Measurements from ENCODE around the gene F7.
A peak's percentile ranks its signal among the peaks of the same experiment; 100 is the strongest.

F7 gene

DNA sequence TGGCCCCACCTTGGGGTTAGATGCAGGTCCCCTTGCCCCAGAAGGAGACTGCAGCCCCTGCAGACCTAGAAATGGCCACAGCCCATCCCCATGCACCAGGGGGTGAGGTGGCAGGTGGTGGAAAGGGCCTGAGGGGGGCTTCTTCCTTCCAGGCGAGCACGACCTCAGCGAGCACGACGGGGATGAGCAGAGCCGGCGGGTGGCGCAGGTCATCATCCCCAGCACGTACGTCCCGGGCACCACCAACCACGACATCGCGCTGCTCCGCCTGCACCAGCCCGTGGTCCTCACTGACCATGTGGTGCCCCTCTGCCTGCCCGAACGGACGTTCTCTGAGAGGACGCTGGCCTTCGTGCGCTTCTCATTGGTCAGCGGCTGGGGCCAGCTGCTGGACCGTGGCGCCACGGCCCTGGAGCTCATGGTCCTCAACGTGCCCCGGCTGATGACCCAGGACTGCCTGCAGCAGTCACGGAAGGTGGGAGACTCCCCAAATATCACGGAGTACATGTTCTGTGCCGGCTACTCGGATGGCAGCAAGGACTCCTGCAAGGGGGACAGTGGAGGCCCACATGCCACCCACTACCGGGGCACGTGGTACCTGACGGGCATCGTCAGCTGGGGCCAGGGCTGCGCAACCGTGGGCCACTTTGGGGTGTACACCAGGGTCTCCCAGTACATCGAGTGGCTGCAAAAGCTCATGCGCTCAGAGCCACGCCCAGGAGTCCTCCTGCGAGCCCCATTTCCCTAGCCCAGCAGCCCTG, 12.8 kb downstream of the F7 start:
- TF ChIP-seq POLR2A (IDR thresholded peaks at IDR 0.05; ENCODE audit: low read depth, low read length), result no peak
- FAIRE-seq (no peak), DNase-seq (ENCODE audit: insufficient read length, low spot score) (no peak)

DNA sequence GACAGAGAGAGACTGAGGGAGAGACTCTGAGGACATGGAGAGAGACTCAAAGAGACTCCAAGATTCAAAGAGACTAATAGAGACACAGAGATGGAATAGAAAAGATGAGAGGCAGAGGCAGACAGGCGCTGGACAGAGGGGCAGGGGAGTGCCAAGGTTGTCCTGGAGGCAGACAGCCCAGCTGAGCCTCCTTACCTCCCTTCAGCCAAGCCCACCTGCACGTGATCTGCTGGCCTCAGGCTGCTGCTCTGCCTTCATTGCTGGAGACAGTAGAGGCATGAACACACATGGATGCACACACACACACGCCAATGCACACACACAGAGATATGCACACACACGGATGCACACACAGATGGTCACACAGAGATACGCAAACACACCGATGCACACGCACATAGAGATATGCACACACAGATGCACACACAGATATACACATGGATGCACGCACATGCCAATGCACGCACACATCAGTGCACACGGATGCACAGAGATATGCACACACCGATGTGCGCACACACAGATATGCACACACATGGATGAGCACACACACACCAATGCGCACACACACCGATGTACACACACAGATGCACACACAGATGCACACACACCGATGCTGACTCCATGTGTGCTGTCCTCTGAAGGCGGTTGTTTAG, 13.7 kb downstream of the F7 start:
- DNase-seq (ENCODE audit: insufficient read length, low spot score) (no peak), FAIRE-seq (no peak)
- TF ChIP-seq POLR2A (IDR thresholded peaks at IDR 0.05; ENCODE audit: low read depth, low read length), result no peak

DNA sequence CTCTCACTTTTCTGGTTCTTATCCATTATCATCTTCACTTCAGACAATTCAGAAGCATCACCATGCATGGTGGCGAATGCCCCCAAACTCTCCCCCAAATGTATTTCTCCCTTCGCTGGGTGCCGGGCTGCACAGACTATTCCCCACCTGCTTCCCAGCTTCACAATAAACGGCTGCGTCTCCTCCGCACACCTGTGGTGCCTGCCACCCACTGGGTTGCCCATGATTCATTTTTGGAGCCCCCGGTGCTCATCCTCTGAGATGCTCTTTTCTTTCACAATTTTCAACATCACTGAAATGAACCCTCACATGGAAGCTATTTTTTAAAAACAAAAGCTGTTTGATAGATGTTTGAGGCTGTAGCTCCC, 14.2 kb downstream of the F7 start:
- FAIRE-seq, result no peak
- no peak for DNase-seq (ENCODE audit: insufficient read length, low spot score)
- no peak for TF ChIP-seq POLR2A (IDR thresholded peaks at IDR 0.05; ENCODE audit: low read depth, low read length)

DNA sequence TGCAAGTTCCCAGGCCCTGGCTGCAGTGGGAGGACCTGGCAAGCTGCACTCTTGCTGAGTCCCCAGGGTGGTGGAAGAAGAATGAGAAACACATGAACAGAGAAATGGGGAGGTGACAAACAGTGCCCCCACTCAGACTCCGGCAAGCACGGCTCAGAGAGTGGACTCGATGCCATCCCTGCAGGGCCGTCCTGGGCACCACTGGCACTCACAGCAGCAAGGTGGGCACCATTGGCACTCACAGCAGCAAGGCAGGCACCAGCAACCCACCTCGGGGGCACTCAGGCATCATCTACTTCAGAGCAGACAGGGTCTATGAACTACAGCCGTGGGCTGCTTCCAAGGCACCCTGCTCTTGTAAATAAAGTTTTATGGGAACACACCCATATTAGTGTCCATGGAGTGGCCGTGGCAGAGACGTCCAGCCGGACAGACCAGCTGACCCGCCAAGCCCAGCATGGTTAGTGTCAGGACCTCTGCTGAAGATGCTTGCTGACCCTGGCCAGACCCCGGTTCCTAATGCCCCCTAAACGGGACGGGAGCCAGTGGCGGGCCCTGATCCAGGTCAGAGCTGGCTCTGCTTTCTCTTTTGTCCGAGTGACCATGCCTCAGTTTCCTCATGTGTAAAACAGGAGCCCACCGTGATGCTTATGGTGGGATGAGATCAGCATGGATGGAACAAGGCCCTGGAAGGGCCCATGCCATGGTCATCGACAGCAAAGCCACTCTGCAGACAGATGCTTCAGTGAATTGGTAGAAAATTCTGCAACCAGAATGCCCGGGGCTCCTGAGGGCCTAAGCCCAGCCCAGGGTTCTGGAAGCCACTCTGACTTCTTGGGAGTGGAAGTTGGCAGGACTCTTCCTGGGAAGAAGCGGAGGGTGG, 14.9 kb downstream of the F7 start:
- DNase-seq (ENCODE audit: insufficient read length, low spot score) (no peak), FAIRE-seq (no peak)
- TF ChIP-seq POLR2A (IDR thresholded peaks at IDR 0.05; ENCODE audit: low read depth, low read length), result no peak

DNA sequence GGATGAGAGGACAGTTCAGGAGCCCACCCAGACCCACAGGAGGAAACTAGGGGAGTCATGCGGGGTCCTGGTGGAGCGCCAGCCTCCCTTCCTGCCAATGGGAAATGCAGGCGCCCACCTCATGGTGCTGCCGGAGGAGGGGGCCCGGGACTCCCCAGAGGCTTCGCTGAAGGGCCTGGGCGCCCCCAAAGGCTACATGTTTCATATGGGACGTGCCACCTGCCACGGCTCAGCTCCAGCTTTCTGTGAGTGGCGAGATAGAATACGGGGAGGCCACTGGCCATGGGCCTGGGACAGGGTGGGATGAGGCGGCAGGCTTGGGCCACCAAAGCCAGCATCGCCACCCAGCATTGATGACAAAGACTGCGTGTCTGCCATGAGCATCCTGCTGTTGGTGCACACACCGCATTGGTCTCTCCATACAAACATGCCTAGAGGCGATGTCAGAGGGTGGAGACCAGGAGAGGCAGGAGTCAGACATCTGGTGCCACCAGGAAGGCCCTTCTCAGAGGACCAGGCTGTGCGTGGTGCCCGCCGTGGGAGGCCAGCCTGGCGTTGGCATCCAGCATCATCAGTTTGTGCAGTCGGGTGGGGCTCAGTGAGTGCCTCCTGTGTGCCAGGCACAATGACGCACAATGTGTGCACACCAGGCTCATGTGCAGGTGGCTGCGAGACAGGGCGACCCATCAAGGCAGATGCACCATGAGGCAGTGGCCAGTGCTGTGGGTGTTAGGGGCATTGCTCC, 15.8 kb downstream of the F7 start:
- DNase-seq (ENCODE audit: insufficient read length, low spot score) (no peak), FAIRE-seq (no peak)
- no peak for TF ChIP-seq POLR2A (IDR thresholded peaks at IDR 0.05; ENCODE audit: low read depth, low read length)

DNA sequence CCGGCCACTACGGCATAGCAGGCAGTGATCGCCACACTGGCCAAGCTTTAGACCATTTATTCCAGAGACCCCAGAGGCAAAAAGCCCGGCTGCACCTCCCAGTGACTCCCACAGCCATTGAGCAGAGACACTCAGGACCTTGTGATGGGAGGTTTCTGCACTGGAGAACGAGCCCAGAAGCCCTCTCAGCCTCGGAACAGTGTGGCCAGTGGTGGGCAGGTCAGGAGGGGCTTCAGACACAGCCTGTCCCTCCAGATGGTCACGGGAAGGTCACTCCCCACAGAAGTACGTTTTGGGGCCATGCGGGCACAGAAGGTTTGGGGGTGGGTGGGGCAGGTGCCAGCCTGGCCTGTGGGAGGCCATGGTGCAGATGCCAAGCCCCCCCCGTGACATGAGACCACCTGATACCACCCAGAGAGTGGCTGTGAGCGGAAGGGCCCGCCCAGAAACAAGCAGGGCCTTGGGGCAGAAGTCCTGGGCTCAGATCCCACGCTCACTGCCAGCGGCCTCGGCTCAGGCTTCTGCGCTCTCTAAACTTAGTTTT, 16.4 kb downstream of the F7 start:
- TF ChIP-seq POLR2A (IDR thresholded peaks at IDR 0.05; ENCODE audit: low read depth, low read length), result no peak
- DNase-seq (ENCODE audit: insufficient read length, low spot score) (no peak), FAIRE-seq (no peak)

DNA sequence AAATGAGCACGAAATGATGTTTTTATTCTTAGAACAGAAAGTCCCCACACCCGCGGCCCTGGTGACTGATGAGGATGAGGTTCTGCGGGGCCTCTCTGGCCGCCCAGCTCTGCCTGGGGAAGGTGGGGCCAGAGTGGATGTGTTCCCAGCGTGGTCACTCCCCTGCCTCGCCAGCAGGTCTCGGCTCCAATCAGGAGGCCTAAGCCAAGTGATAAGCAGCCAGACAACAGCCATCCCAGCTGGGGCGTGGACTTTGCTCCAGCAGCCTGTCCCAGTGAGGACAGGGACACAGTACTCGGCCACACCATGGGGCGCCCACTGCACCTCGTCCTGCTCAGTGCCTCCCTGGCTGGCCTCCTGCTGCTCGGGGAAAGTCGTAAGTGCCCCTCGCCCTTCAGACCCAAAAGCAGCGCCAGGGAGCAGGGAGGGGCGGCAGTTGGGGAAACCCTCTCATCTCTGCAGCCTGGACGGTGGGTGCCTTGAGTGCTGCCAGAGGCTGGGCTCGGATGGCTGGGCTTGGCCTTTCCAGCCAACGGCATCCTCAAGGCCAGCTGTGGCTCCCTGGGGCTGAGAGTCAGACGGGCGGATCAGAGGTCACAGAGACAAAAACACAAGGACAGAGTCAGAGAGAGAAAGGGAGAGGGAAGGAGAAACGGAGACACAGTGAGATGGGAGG, 17.1 kb downstream of the F7 start, which contains the start of gene F10:
F10 (plus strand) TSS at position 250 of the 676 bp plus-strand sequence; CDS start at position 307, 57 bp downstream.
- TF ChIP-seq POLR2A (IDR thresholded peaks at IDR 0.05; ENCODE audit: low read depth, low read length), result no peak
- FAIRE-seq (no peak), DNase-seq (ENCODE audit: insufficient read length, low spot score) (peak; percentile 65)

DNA sequence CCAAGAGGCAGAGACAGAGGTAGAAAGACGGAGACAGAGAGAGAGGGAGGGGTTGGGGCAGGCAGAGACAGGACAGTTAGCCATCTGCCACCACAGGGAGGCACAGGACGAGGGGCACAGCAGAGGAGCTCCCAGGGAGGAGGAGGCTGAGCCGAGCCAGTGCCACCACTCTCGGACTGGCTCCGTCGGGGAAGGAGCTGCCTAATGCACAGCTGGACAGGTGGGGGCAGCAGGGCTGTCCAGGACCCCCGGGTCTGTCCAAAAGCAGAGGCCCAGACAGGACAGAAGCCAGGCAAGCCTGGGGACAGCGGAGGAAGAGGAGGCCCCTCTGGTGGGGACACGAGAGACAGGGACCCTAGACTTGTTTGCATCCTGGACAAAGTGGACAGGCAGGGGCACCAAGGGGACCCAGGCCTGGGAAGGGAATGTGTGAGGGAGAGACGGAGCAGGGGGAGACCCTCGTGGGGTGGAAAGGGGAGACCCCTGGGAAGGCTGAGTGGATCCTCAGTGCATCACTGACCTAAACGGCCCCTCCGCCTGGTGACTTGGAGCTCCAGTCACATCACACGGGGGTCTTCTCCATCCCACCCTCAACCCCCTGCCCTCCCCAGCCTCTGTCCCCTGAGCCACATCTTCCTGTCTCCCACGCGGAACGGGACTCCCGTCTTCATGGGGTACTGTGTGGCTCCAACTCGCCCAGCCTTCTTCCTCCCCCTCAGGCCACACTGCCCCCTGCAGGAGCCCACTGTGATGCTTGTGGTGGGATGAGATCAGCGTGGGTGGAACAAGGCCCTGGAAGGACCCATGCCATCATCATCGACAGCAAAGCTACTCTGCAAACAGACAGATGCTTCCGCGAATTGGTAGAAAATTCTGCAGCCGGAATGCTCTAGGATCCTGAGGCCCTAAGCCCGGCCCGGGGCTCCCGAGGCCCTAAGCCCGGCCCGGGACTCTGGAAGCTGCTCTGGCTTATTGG, 17.9 kb downstream of the F7 start:
- no peak for TF ChIP-seq POLR2A (IDR thresholded peaks at IDR 0.05; ENCODE audit: low read depth, low read length)
- no peak for FAIRE-seq
- no peak for DNase-seq (ENCODE audit: insufficient read length, low spot score)

DNA sequence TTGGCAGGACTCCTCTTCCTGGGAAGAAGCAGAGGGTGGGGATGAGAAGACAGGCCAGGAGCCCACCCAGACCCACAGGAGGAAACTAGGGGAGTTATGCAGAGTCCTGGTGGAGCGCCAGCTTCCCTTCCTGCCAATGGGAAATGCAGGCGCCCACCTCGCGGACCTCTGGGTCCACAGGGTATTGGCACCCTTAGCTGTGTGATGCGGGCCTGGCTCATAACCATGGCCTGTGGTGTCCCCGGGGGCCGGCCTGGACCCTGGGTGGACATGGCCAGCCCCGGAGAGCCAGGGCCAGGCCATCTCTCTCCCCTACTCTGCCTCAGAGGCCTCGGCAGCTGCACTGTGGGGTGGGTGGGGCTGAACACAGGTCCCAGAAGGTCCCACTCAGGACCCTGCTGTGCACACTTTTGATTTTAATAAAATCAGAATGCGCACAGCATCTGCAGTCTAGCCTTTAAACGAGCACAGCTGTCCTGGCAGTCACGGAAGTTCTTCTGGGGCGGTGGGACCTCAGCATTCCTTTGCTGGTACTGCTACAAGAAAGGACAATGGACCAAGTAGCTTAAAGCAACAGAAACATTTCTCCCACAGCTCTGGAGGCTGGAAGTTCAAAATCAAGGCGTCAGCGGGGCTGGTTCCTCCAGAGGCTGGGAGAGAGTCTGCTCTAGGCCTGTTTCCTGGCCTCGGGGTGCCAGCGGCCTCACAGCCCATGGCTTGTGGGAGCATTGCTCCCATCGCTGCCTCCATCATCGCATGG, 18.8 kb downstream of the F7 start:
- DNase-seq (ENCODE audit: insufficient read length, low spot score) (no peak), FAIRE-seq (no peak)
- TF ChIP-seq POLR2A (IDR thresholded peaks at IDR 0.05; ENCODE audit: low read depth, low read length), result no peak

DNA sequence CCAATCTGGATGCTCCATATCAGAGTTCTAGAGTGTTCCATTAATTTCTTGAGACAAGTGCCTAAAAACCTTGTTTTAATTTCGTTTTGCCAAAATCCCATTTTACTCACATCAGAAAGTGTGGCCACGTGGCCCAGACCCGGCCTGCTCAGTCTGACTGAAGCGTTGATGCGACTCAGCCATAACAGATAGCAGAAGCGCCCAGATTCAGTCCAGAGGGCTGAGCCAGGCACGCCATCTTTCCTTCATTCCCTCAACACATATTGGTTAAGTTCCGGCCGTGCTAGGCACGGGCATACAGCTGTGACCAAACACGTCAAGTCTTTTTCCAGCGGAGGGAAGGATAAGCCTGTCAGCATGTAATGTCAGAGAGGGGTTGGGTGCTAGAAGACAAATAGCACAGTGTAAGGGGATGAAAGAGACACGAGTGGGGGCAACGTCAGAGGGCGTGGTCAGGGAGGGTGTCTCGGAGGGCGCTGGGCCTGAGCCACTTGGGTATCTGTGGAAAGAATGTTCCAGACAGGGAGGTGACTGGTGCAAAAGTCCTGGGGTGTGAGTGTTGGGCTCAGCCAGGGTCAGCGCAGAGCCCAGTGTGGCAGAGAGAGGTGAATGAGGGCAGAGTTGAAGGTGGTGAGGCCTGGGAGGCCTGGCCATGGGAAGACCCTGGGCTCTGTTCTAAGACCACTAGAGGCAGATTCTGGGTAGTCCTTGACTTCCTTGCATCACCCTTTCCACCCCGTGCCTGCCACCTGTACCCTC, 20.1 kb downstream of the F7 start:
- TF ChIP-seq POLR2A (IDR thresholded peaks at IDR 0.05; ENCODE audit: low read depth, low read length), result no peak
- DNase-seq (ENCODE audit: insufficient read length, low spot score), result no peak
- no peak for FAIRE-seq
